IMR-90 (cell line): ENCODE measurements around the gene RILPL2. TPM values are rescaled to one million over a fixed set of nuclear protein-coding genes. Genes with fewer than 3 reads are reported as not detected.

Experiments used
- ATAC-seq: fragments of 200-7000 bp; cut with Tn5 transposase; 2 replicates; pipeline ENCODE4 v1.9.1; 2020; ENCODE audit warnings: low read depth, mild to moderate bottlenecking, moderate library complexity
- BruUV-seq: library from RNA; stranded (reverse); fragments of 400-500 nt; replicated peaks from 2 replicates; lab custom pipeline; 2021; lab: Mats Ljungman, UMichigan
- CTCF ChIA-PET: fragments of 300-600 bp; formaldehyde crosslinking; extraction: SDS; loops from one replicate; lab custom pipeline; 2021; ENCODE audit warnings: antibody characterized with exemption; lab: Yijun Ruan, JAX
- POLR2A ChIA-PET: fragments of 300-600 bp; sonication (Branson Sonifier 250); formaldehyde crosslinking; loops from one replicate; lab custom pipeline; 2022; ENCODE audit warnings: antibody characterized with exemption; ENCODE audit not compliant: unreplicated experiment; lab: Charles Lee
- DNase-seq: peaks from one replicate; pipeline ENCODE4 v3.0.0; 2013
- H2AFZ ChIP-seq: replicated peaks from 2 replicates; pipeline ENCODE3; 2013; ENCODE audit warnings: low read length, mild to moderate bottlenecking; ENCODE audit not compliant: poor library complexity
- H2AK5ac ChIP-seq: 2 replicates; pipeline ENCODE4 v1.6.1; 2013; ENCODE audit warnings: low read depth, low read length, inconsistent platforms
- H2AK9ac ChIP-seq: replicated peaks from 2 replicates; pipeline ENCODE3; 2013; ENCODE audit warnings: mild to moderate bottlenecking, low read depth, low read length, moderate library complexity; ENCODE audit not compliant: poor library complexity
- H2BK120ac ChIP-seq: 2 replicates; pipeline ENCODE4 v1.6.1; 2013; ENCODE audit warnings: low read depth, low read length, inconsistent platforms
- H2BK15ac ChIP-seq: 3 replicates; pipeline ENCODE4 v1.6.1; 2013; ENCODE audit warnings: low read depth, low read length, inconsistent platforms
- H2BK20ac ChIP-seq: 2 replicates; pipeline ENCODE4 v1.6.1; 2013; ENCODE audit warnings: low read depth, mild to moderate bottlenecking, inconsistent platforms, low read length, moderate library complexity
- H2BK5ac ChIP-seq: 2 replicates; pipeline ENCODE4 v1.6.1; 2013; ENCODE audit warnings: mild to moderate bottlenecking, low read depth, low read length, inconsistent platforms; ENCODE audit not compliant: poor library complexity, severe bottlenecking
- H3K14ac ChIP-seq: replicated peaks from 2 replicates; pipeline ENCODE4 v1.6.1; 2013; ENCODE audit warnings: low read depth, low read length, inconsistent platforms
- H3K18ac ChIP-seq: 2 replicates; pipeline ENCODE4 v1.6.1; 2013; ENCODE audit warnings: low read depth, low read length, control low read depth
- H3K23ac ChIP-seq: 2 replicates; pipeline ENCODE4 v1.6.1; 2013; ENCODE audit warnings: low read depth, low read length, inconsistent platforms
- H3K27ac ChIP-seq: 2 replicates; pipeline ENCODE4 v1.5.1; 2013; ENCODE audit warnings: mild to moderate bottlenecking, control low read depth, low read length; ENCODE audit not compliant: insufficient read depth
- H3K27me3 ChIP-seq: 2 replicates; pipeline ENCODE4 v1.6.1; 2013; ENCODE audit warnings: low read length; ENCODE audit not compliant: control insufficient read depth, insufficient read depth
- H3K36me3 ChIP-seq: 2 replicates; pipeline ENCODE4 v1.6.1; 2013; ENCODE audit warnings: low read length, mixed read lengths; ENCODE audit not compliant: control insufficient read depth, insufficient read depth
- H3K4ac ChIP-seq: 2 replicates; pipeline ENCODE4 v1.6.1; 2013; ENCODE audit warnings: low read depth, low read length, inconsistent platforms
- H3K4me1 ChIP-seq: 2 replicates; pipeline ENCODE4 v1.6.1; 2013; ENCODE audit warnings: low read length, mixed read lengths; ENCODE audit not compliant: control insufficient read depth, insufficient read depth
- H3K4me2 ChIP-seq: 2 replicates; pipeline ENCODE4 v1.6.1; 2013; ENCODE audit warnings: low read depth, mild to moderate bottlenecking, control low read depth, low read length, moderate library complexity
- H3K4me3 ChIP-seq: 2 replicates; pipeline ENCODE4 v1.5.1; 2013; ENCODE audit warnings: low read depth, mild to moderate bottlenecking, control low read depth, low read length, moderate library complexity; ENCODE audit not compliant: insufficient read depth
- H3K56ac ChIP-seq: 2 replicates; pipeline ENCODE4 v1.6.1; 2013; ENCODE audit warnings: low read length, inconsistent platforms; ENCODE audit not compliant: insufficient read depth; ENCODE audit errors: extremely low read depth
- H3K79me1 ChIP-seq, 2 experiments: 2 replicates each; pipeline ENCODE4 v1.6.1; 2013; ENCODE audit warnings: low read length in 2 of 2, inconsistent platforms in 1 of 2, low read depth in 1 of 2
- H3K9ac ChIP-seq: 2 replicates; pipeline ENCODE4 v1.6.1; 2013; ENCODE audit warnings: low read depth, low read length, control low read depth
- H3K9me1 ChIP-seq: 2 replicates; pipeline ENCODE4 v1.6.1; 2013; ENCODE audit warnings: low read length, inconsistent platforms; ENCODE audit not compliant: insufficient read depth
- H3K9me3 ChIP-seq: 2 replicates; pipeline ENCODE4 v1.6.1; 2013; ENCODE audit warnings: low read length; ENCODE audit not compliant: control insufficient read depth, insufficient read depth
- H4K20me1 ChIP-seq: 2 replicates; pipeline ENCODE4 v1.6.1; 2013; ENCODE audit warnings: low read length, inconsistent platforms; ENCODE audit not compliant: insufficient read depth
- H4K5ac ChIP-seq: 2 replicates; pipeline ENCODE4 v1.6.1; 2013; ENCODE audit warnings: mild to moderate bottlenecking, low read depth, low read length, control low read depth
- H4K8ac ChIP-seq, 2 experiments: 2 replicates each; pipeline ENCODE4 v1.6.1; 2013; ENCODE audit warnings: low read depth in 2 of 2, low read length in 2 of 2, control low read depth in 1 of 2, inconsistent platforms in 1 of 2
- H4K91ac ChIP-seq: 2 replicates; pipeline ENCODE4 v1.6.1; 2013; ENCODE audit warnings: low read depth, low read length, inconsistent platforms; ENCODE audit not compliant: insufficient read depth
- CEBPB ChIP-seq: IDR thresholded peaks from 2 replicates; pipeline ENCODE4 v1.6.1; 2012; ENCODE audit warnings: low read depth, low read length, improper control_type of control experiment
- MAFK ChIP-seq: IDR thresholded peaks from 2 replicates; pipeline ENCODE4 v1.6.1; 2012; ENCODE audit warnings: low read depth, low read length, improper control_type of control experiment
- POLR2A ChIP-seq: IDR thresholded peaks from 2 replicates; pipeline ENCODE4 v1.6.1; 2012; ENCODE audit warnings: mild to moderate bottlenecking, low read depth, low read length
- SMC3 ChIP-seq: fragments of 150-350 bp; IDR thresholded peaks from 2 replicates; pipeline ENCODE4 v1.6.1; 2016; ENCODE audit warnings: low read depth, mild to moderate bottlenecking, antibody characterized with exemption, low read length, moderate library complexity
- WGBS, 2 experiments: methylation state at CpG; one replicate each; pipeline versions ENCODE4 v1.1.5 to v1.1.7; 2013; ENCODE audit warnings: missing lambda C conversion rate in 2 of 2; ENCODE audit not compliant: insufficient read length in 1 of 2; ENCODE audit errors: extremely low coverage in 2 of 2; 5-methylcytosine and 5-hydroxymethylcytosine counted together
- dilution Hi-C: fragments of 300-500 bp; cut with HindIII; formaldehyde crosslinking; loops from one replicate; pipeline ENCODE4 v1.14.3; 2018; ENCODE audit warnings: low sequenced_read_pairs; ENCODE audit not compliant: unreplicated experiment
- in situ Hi-C: fragments of 300-500 bp; cut with MboI; formaldehyde crosslinking; loops from 3 replicates; pipeline ENCODE4 v1.14.3; 2019; ENCODE audit warnings: low sequenced_read_pairs, inconsistent platforms, mixed read lengths
- intact Hi-C: fragments of 100-400 bp; cut with micrococcal nuclease; formaldehyde crosslinking; loops from 2 replicates; pipeline ENCODE4 v1.10.0; 2022
- polyA plus RNA-seq, 3 experiments: library from polyadenylated mRNA; depleted of rRNA; stranded (reverse); fragments of >200 nt; gene quantifications; 2 replicates each; pipeline ENCODE4 v1.2.3, GENCODE V29; 2012; ENCODE audit warnings: low replicate concordance in 1 of 3
- total RNA-seq: library from RNA; depleted of rRNA; stranded (reverse); fragments of >200 nt; gene quantifications from 2 replicates; pipeline ENCODE4 v1.2.3, GENCODE V29; 2012

RILPL2 gene
- total and polyA plus RNA-seq, 2 of the 4 experiments (the other 2 are of a cell fraction): 1.8 to 2.2 TPM

DNA sequence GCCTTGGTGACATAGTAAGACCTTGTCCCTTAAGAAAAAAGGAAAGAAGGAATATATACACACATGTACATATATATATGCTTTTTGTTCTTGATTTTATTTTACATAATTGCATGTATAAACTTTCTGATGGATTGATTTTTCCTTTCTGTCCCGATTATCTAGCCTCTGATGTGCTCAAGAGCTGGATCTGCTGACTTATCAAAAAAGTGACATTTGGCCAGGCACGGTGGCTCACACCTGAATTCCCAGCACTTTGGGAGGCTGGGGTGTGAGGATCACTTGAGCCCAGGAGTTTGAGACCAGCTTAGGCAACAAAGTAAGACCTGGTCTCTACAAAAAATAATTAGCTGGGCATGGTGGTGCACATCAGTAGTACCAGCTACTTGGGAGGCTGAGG lies 33.5 kb upstream of the RILPL2 start:
- CTCF ChIA-PET: no interaction called here

More for the DNA sequence above, 33.5 kb upstream of the RILPL2 start:
- DNase-seq (no peak), ATAC-seq (no peak)
- Histone ChIP-seq H2BK120ac (no peak overlapping the region), H3K18ac (no peak overlapping the region), H3K4me1 (peaks cover 3% of the 10 kb centered on the region), H3K4me2 (no peak overlapping the region), H3K27ac (no peak overlapping the region), H2AK9ac (no peak overlapping the region), H4K20me1 (peaks cover 28% of the 10 kb centered on the region), H3K27me3 (no peaks in the 10 kb centered on the region), H3K56ac (no peak overlapping the region), H2BK5ac (no peak overlapping the region), H3K9ac (no peak overlapping the region), H3K23ac (no peak overlapping the region), H3K36me3 (peaks cover 23% of the 10 kb centered on the region), H2BK15ac (no peak overlapping the region), H4K8ac (no peak overlapping the region), H3K14ac (no peak overlapping the region), H2AK5ac (no peak overlapping the region), H2AFZ (no peak overlapping the region), H4K91ac (no peak overlapping the region), H3K4ac (no peak overlapping the region), H4K5ac (no peak overlapping the region), H3K4me3 (no peak overlapping the region), H2BK20ac (no peak overlapping the region), H3K79me1 (peaks cover 25 to 60% of the 10 kb centered on the region in 2 experiments), H3K9me3 (no peaks in the 10 kb centered on the region), H3K9me1 (peaks cover 4% of the 10 kb centered on the region; the same call in 1 of the 2 replicates)
- in situ Hi-C loops: no loop called here
- no TSS peak for BruUV-seq
- intact Hi-C loops: no loop called here
- WGBS, 2 experiments: 86% methylated on average over 1 of the region's 2 CpGs; no CpG with 5 or more reads in 1 of the 2 experiments
- POLR2A ChIA-PET: no interaction called here
- TF ChIP-seq MAFK (peak; percentile 33; the same call in 1 of the 2 replicates), CEBPB (no peak), SMC3 (no peak), POLR2A (no peak)
- dilution Hi-C loops: no loop called here
